ENCODE results near the gene ADAMTS2. TPM values are rescaled to one million over a fixed set of nuclear protein-coding genes. Genes with fewer than 3 reads are reported as not detected.

The ADAMTS2 gene
- total and polyA plus RNA-seq, 2 of the 8 experiments (the other 6 are each of a cell fraction or from before 2014, with no cell fraction given), result 6.6 to 7.3 TPM

DNA sequence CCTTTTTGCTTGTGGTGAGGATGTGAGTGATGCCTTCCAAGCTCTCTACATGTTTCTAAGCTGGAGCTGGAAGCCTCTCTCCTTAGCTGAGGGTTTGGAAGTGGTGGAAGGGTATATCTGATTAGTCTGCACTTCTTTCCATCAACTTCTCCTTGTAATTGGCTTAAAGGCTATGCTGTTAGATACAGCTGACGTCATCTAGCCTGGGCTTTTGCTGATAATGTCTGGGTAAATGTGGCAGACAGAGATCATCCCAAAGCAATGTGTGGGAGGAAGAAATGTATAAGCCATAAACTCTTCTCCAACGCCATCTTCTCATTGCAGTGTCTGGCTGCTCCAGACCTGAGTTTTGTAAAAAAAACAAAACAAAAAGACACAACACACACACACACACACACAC lies 255.8 kb downstream of the ADAMTS2 start:
- Histone ChIP-seq H3K4me3 (ENCODE audit: extremely low read depth in 1 of 4, insufficient read depth in 2 of 4, low read depth in 3 of 4, low read length in 4 of 4) (no peak overlapping the region), H4K5ac (ENCODE audit: insufficient read length, low read depth, low read length) (no peak overlapping the region), H2AFZ (ENCODE audit: low read length) (no peak overlapping the region), H3K23me2 (ENCODE audit: low read depth, low read length) (no peaks in the 10 kb centered on the region), H3K36me3 (ENCODE audit: control insufficient read depth in 2 of 4, insufficient read depth in 4 of 4, low read length in 3 of 4) (no peaks in the 10 kb centered on the region), H2BK5ac (ENCODE audit: low read depth, low read length) (no peak overlapping the region), H3K9ac (replicated peaks in 1 of 4; ENCODE audit: extremely low read depth in 1 of 4, low read depth in 3 of 4, low read length in 3 of 4) (no peak overlapping the region), H2AK5ac (ENCODE audit: low read depth, low read length) (no peak overlapping the region), H3K56ac (replicated peaks; ENCODE audit: insufficient read length, low read depth, low read length) (no peak overlapping the region), H3K27me3 (replicated peaks in 1 of 4; ENCODE audit: control insufficient read depth in 3 of 4, extremely low read depth in 1 of 4, insufficient read depth in 3 of 4, low read length in 3 of 4) (no peaks in the 10 kb centered on the region), H2BK120ac (replicated peaks; ENCODE audit: low read depth, low read length) (no peak overlapping the region), H2BK12ac (ENCODE audit: low read depth, low read length) (no peak overlapping the region), H3K23ac (ENCODE audit: insufficient read length) (no peak overlapping the region), H3K27ac (ENCODE audit: low read depth, low read length) (no peak overlapping the region), H4K8ac (ENCODE audit: extremely low read depth, insufficient read depth, low read length) (no peak overlapping the region), H3K9me3 (ENCODE audit: insufficient read depth in 2 of 2, low read depth in 1 of 2, low read length in 1 of 2) (peaks cover 56 to 68% of the 10 kb centered on the region in 2 experiments), H3K4me2 (ENCODE audit: insufficient read depth in 1 of 2, low read depth in 2 of 2, low read length in 2 of 2) (no peak overlapping the region), H3K14ac (ENCODE audit: insufficient read length) (no peak overlapping the region), H3K4me1 (replicated peaks in 1 of 4; ENCODE audit: control insufficient read depth in 3 of 4, insufficient read depth in 4 of 4, low read length in 3 of 4) (no peaks in the 10 kb centered on the region), H2BK15ac (ENCODE audit: low read length) (no peak overlapping the region), H2BK20ac (ENCODE audit: low read length) (no peak overlapping the region), H4K91ac (replicated peaks; ENCODE audit: insufficient read length, low read length) (no peak overlapping the region), H3K79me1 (ENCODE audit: low read depth, low read length) (no peaks in the 10 kb centered on the region), H3K4ac (replicated peaks; ENCODE audit: insufficient read length, low read depth, low read length) (no peak overlapping the region), H3K79me2 (ENCODE audit: control insufficient read depth in 1 of 2, insufficient read depth in 2 of 2, low read length in 2 of 2) (no peaks in the 10 kb centered on the region), H4K20me1 (replicated peaks in 1 of 2; ENCODE audit: control insufficient read depth in 1 of 2, insufficient read depth in 2 of 2, low read length in 2 of 2) (no peaks in the 10 kb centered on the region), H3K18ac (ENCODE audit: extremely low read depth, low read length) (no peak overlapping the region)
- WGBS, 2 experiments (ENCODE audit: extremely low coverage in 1 of 2, insufficient coverage in 1 of 2, insufficient read length in 1 of 2, insufficient replicate concordance in 2 of 2, low coverage in 1 of 2, low lambda C conversion rate in 2 of 2, missing lambda C conversion rate in 1 of 2), result 89% methylated on average over 2 of the region's 2 CpGs; no CpG with 5 or more reads in 1 of the 2 experiments
- CTCF ChIA-PET (ENCODE audit: partially characterized antibody), result interaction anchor here (1.0 kb wide), 1 partner anchor 26 kb away, joined by 3 read pairs; no protein-coding TSS in a partner anchor
- DNase-seq (ENCODE audit: low read depth in 1 of 2, low spot score in 2 of 2) (no peak), FAIRE-seq (no peak)
- TF ChIP-seq FOSL1 (IDR thresholded peaks at IDR 0.05; ENCODE audit: insufficient read depth, low read depth, low read length) (no peak), NRF1 (IDR thresholded peaks at IDR 0.05; ENCODE audit: low read depth, low read length) (no peak), MAFK (IDR thresholded peaks at IDR 0.05; ENCODE audit: low read depth, low read length) (no peak), GTF2F1 (IDR thresholded peaks at IDR 0.05; ENCODE audit: borderline replicate concordance, low read depth, low read length) (no peak), BCL11A (IDR thresholded peaks at IDR 0.05; ENCODE audit: low read depth in 2 of 2, low read length in 2 of 2) (no peak), JUND (IDR thresholded peaks at IDR 0.05; ENCODE audit: low read length) (no peak), CHD2 (IDR thresholded peaks at IDR 0.05; ENCODE audit: low read length) (no peak), RBBP5 (IDR thresholded peaks at IDR 0.05; ENCODE audit: borderline replicate concordance, low read depth, low read length) (no peak), SRF (IDR thresholded peaks at IDR 0.05; ENCODE audit: low read depth, low read length) (no peak), SIX5 (IDR thresholded peaks at IDR 0.05; ENCODE audit: low read depth, low read length) (no peak), SP1 (IDR thresholded peaks at IDR 0.05; ENCODE audit: low read depth, low read length) (no peak), BRCA1 (IDR thresholded peaks at IDR 0.05; ENCODE audit: low read depth, low read length) (no peak)
- TF ChIP-seq, protein P1, sequence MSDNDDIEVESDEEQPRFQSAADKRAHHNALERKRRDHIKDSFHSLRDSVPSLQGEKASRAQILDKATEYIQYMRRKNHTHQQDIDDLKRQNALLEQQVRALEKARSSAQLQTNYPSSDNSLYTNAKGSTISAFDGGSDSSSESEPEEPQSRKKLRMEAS (IDR thresholded peaks at IDR 0.05), result no peak
- POLR2A ChIA-PET (ENCODE audit: partially characterized antibody), result no interaction called here
